SK-N-SH treated with all-trans-retinoic acid at 6 μM for 48 hours (cell line): ENCODE measurements around the gene RSPRY1.

Experiments
- ARNTL ChIP-seq: fragments of 450-650 bp; formaldehyde crosslinking; IDR thresholded peaks from 2 replicates; pipeline ENCODE4 v1.5.0; 2020; ENCODE audit warnings: low read depth, mild to moderate bottlenecking, moderate library complexity, borderline replicate concordance
- CREB5 ChIP-seq: fragments of 250-450 bp; sonication (Bioruptor Pico); IDR thresholded peaks from 2 replicates; pipeline ENCODE4 v1.5.1; 2020; ENCODE audit warnings: low read depth, mild to moderate bottlenecking, moderate library complexity
- ESRRG ChIP-seq: fragments of 250-450 bp; sonication (Bioruptor Pico); IDR thresholded peaks from 2 replicates; pipeline ENCODE4 v1.6.1; 2021; ENCODE audit warnings: mild to moderate bottlenecking
- OSR1 ChIP-seq: fragments of 250-450 bp; sonication (Bioruptor Pico); IDR thresholded peaks from 2 replicates; pipeline ENCODE4 v1.8.0; 2022; ENCODE audit warnings: moderate library complexity, mild to moderate bottlenecking, inconsistent platforms
- PATZ1 ChIP-seq: fragments of 250-450 bp; sonication (Bioruptor Pico); IDR thresholded peaks from 2 replicates; pipeline ENCODE4 v1.8.0; 2020; ENCODE audit warnings: mild to moderate bottlenecking, moderate library complexity, borderline replicate concordance
- POU6F1 ChIP-seq: fragments of 250-450 bp; sonication (Bioruptor Pico); IDR thresholded peaks from 2 replicates; pipeline ENCODE4 v1.8.0; 2021; ENCODE audit warnings: low read depth, mild to moderate bottlenecking, moderate library complexity, borderline replicate concordance
- RARB ChIP-seq: fragments of 250-450 bp; sonication (Bioruptor Pico); IDR thresholded peaks from 2 replicates; pipeline ENCODE4 v1.8.0; 2021; ENCODE audit warnings: mild to moderate bottlenecking, moderate library complexity
- SNAI2 ChIP-seq: fragments of 250-450 bp; sonication (Bioruptor Pico); IDR thresholded peaks from 2 replicates; pipeline ENCODE4 v1.5.0; 2020; ENCODE audit warnings: mild to moderate bottlenecking, moderate library complexity
- TOX ChIP-seq: fragments of 250-450 bp; sonication (Bioruptor Pico); IDR thresholded peaks from 2 replicates; pipeline ENCODE4 v1.8.0; 2021; ENCODE audit warnings: mild to moderate bottlenecking, moderate library complexity, borderline replicate concordance
- ZFP3 ChIP-seq: fragments of 250-450 bp; sonication (Bioruptor Pico); IDR thresholded peaks from 2 replicates; pipeline ENCODE4 v1.5.0; 2020; ENCODE audit warnings: mild to moderate bottlenecking, moderate library complexity
- ZFP30 ChIP-seq: fragments of 450-650 bp; formaldehyde crosslinking; IDR thresholded peaks from 2 replicates; pipeline ENCODE4 v1.5.0; 2022; ENCODE audit warnings: mild to moderate bottlenecking, moderate library complexity

- TF ChIP-seq OSR1 (CRISPR knock-in tag) (no peak), SNAI2 (CRISPR knock-in tag) (no peak), TOX (CRISPR knock-in tag) (no peak), ARNTL (CRISPR knock-in tag) (no peak), CREB5 (no peak), PATZ1 (no peak), ESRRG (no peak), ZFP30 (CRISPR knock-in tag) (no peak), ZFP3 (CRISPR knock-in tag) (no peak), POU6F1 (CRISPR knock-in tag) (no peak), RARB (no peak)
Measured at GRCh38 chr16:57137566-57138273, 48.4 kb upstream of the RSPRY1 start.
